ENCODE measurements around the gene GPX3. TPM values are rescaled to one million over a fixed set of nuclear protein-coding genes. Genes with fewer than 3 reads are reported as not detected.

Gene GPX3
- total and polyA plus RNA-seq, 4 experiments from 2014 or later: 1.5 TPM; not detected in 3

DNA sequence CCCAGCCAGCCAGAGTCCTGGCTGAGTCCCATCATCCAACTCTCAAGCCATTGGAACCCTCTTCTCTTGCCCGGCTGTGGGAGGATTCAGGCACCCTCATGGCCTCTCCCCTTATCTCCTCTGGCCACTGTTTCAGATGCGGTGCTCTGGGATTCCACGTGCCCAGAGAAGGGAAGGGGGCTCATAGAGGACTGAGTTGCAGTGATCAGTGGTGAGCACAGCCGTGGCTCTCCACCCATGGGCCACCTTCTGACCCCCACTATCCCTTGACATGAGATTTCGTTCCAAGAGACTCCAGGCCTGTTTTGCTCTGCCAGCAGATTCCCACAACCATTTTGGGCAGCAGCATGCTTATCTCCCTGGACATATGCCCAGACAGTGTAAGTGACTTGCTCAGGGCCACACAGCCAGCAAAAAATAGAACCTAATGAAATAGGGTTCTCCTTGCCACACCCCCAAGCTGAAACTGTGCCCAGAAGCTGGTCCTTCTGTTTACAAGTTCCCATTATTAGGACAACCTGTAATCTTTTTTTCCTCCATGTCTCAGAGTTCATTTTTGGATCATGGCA, 2.7 kb downstream of the GPX3 start:
- Histone ChIP-seq H3K4me1 (ENCODE audit: insufficient read depth, low read length) (peaks cover 22% of the 10 kb centered on the region), H3K4me3 (ENCODE audit: low read length in 2 of 2) (no peak overlapping the region), H3K27ac (ENCODE audit: low read depth, low read length) (no peak overlapping the region), H3K36me3 (ENCODE audit: insufficient read depth, low read length) (no peaks in the 10 kb centered on the region), H3K9me3 (ENCODE audit: control insufficient read depth in 1 of 2, low read length in 2 of 2) (no peaks in the 10 kb centered on the region), H3K27me3 (ENCODE audit: insufficient read depth, low read length) (no peaks in the 10 kb centered on the region)
- intact Hi-C loops (cut with micrococcal nuclease): no loop called here
- no peak for DNase-seq
- Mint-ChIP-seq H3K9me3 (peaks cover 0 to 2% (median 0%) of the 10 kb centered on the region in 8 donors), H3K4me3 (no peak overlapping the region), H3K27ac (peak overlapping the region in 1 of 7 donors; percentile 72), H3K4me1 (peaks cover 13 to 55% (median 31%) of the 10 kb centered on the region in 4 donors), H3K36me3 (peaks cover 15 to 20% of the 10 kb centered on the region in 2 donors), H3K27me3 (no peaks in the 10 kb centered on the region)
- CTCF ChIA-PET (ENCODE audit: partially characterized antibody): no interaction called here
- POLR2A ChIA-PET (ENCODE audit: partially characterized antibody): no interaction called here

- H3K27me3 Mint-ChIP-seq: no peaks in the 10 kb centered on the region
- peaks cover 10 to 50% (median 29%) of the 10 kb centered on the region in 4 donors for H3K4me1 Mint-ChIP-seq
- Histone ChIP-seq H3K36me3 (ENCODE audit: insufficient read depth, low read length) (peaks cover under 1% of the 10 kb centered on the region), H3K4me3 (ENCODE audit: low read length in 2 of 2) (no peak overlapping the region), H3K27ac (ENCODE audit: low read depth, low read length) (no peak overlapping the region), H3K27me3 (ENCODE audit: insufficient read depth, low read length) (no peaks in the 10 kb centered on the region), H3K9me3 (ENCODE audit: control insufficient read depth in 1 of 2, low read length in 2 of 2) (no peaks in the 10 kb centered on the region), H3K4me1 (ENCODE audit: insufficient read depth, low read length) (peaks cover 19% of the 10 kb centered on the region)
- H3K36me3 Mint-ChIP-seq: peaks cover 20 to 25% of the 10 kb centered on the region in 2 donors
- intact Hi-C loops (cut with micrococcal nuclease): no loop called here
- CTCF ChIA-PET (ENCODE audit: partially characterized antibody): no interaction called here
- H3K9me3 Mint-ChIP-seq: peaks cover 0 to 2% (median 0%) of the 10 kb centered on the region in 8 donors
- POLR2A ChIA-PET (ENCODE audit: partially characterized antibody): no interaction called here
- peak overlapping the region in 1 of 7 donors; percentile 6 for H3K27ac Mint-ChIP-seq
- no peak overlapping the region for H3K4me3 Mint-ChIP-seq
- DNase-seq: no peak
Observed at GRCh38 chr5:151023651-151024050, 3.3 kb downstream of the GPX3 start.

DNA sequence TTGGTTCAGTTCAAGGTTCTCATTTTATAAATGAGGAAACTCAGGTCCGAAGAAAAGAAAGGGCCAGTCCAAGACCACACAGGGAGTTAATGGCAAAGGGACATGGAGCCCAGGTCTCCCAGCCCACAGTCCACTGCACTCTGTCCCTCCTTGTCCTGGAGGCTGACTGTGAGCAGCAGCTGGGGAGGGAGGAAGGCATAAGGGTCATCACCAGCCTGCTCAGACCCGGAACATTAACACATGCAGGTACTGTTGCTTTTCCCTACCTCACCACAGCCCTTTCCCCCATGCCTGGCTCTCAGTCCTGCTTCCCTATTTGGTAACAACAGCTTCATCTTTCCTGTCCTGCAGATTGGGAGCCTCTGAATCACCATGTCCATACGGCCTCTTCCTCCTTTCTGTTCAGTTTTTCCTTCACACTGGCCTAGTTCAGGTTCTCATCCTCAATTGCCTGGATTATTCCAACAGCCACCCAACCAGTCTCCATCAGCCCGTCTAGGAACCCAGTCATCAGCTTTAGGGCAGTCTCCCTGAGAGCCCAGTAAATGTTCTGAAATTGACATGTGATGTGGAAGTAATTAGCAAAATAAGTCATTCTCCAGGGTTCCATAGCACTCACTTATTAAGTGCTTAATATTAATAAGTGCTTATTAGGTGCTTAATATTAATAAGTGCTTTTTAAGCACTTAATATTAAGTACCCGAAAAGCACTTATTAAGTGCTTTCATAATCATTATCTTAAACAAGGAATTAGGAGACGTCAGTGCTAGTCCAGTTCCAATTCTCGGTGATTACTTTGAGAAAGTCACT, 4.3 kb downstream of the GPX3 start:
- no peaks in the 10 kb centered on the region for H3K27me3 Mint-ChIP-seq
- peaks cover 10% of the 10 kb centered on the region for H3K36me3 ChIP-seq (ENCODE audit: insufficient read depth, low read length)
- peaks cover 13% of the 10 kb centered on the region for H3K4me1 ChIP-seq (ENCODE audit: insufficient read depth, low read length)
- H3K4me3 Mint-ChIP-seq: no peak overlapping the region
- ChIA-PET CTCF (ENCODE audit: partially characterized antibody) (interaction anchor here (1.2 kb wide), 1 partner anchor 24 kb away, joined by 5 read pairs; no protein-coding TSS in a partner anchor), POLR2A (ENCODE audit: partially characterized antibody) (no interaction called here)
- peaks cover 9 to 40% (median 22%) of the 10 kb centered on the region in 4 donors for H3K4me1 Mint-ChIP-seq
- no peak for DNase-seq
- H3K27ac ChIP-seq (ENCODE audit: low read depth, low read length): no peak overlapping the region
- peaks cover 28 to 35% of the 10 kb centered on the region in 2 donors for H3K36me3 Mint-ChIP-seq
- intact Hi-C loops (cut with micrococcal nuclease): no loop called here
- H3K27me3 ChIP-seq (ENCODE audit: insufficient read depth, low read length): no peaks in the 10 kb centered on the region
- peaks cover 0 to 2% (median 0%) of the 10 kb centered on the region in 8 donors for H3K9me3 Mint-ChIP-seq
- peak overlapping the region in 4 of 7 donors; percentile 5 to 80 (median 32) for H3K27ac Mint-ChIP-seq
- no peaks in the 10 kb centered on the region for H3K9me3 ChIP-seq (ENCODE audit: control insufficient read depth in 1 of 2, low read length in 2 of 2)
- H3K4me3 ChIP-seq (ENCODE audit: low read length in 2 of 2): no peak overlapping the region

DNA sequence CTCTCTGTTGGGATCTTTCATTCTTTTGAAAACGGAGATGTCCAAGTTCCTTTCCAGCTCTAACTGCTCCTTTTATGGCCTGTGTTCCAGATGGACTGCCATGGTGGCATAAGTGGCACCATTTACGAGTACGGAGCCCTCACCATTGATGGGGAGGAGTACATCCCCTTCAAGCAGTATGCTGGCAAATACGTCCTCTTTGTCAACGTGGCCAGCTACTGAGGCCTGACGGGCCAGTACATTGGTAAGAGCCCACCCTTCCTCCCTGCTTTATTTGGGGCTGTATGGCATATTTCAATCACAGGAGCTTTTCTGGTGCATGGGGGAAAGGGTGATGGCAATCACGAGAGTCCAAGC, 4.8 kb downstream of the GPX3 start:
- intact Hi-C loops (cut with micrococcal nuclease): no loop called here
- no peak overlapping the region for H3K4me3 ChIP-seq (ENCODE audit: low read length in 2 of 2)
- peaks cover 28 to 40% of the 10 kb centered on the region in 2 donors for H3K36me3 Mint-ChIP-seq
- H3K27me3 Mint-ChIP-seq: no peaks in the 10 kb centered on the region
- H3K9me3 ChIP-seq (ENCODE audit: control insufficient read depth in 1 of 2, low read length in 2 of 2): no peaks in the 10 kb centered on the region
- H3K4me1 ChIP-seq (ENCODE audit: insufficient read depth, low read length): peaks cover 13% of the 10 kb centered on the region
- no peak overlapping the region for H3K27ac ChIP-seq (ENCODE audit: low read depth, low read length)
- ChIA-PET POLR2A (ENCODE audit: partially characterized antibody) (no interaction called here), CTCF (ENCODE audit: partially characterized antibody) (interaction anchor here (1.0 to 1.2 kb wide), 2 partner anchors 23 to 90 kb away, joined by 3 to 5 read pairs; no protein-coding TSS in a partner anchor)
- no peak overlapping the region for H3K4me3 Mint-ChIP-seq
- peaks cover 7 to 35% (median 19%) of the 10 kb centered on the region in 4 donors for H3K4me1 Mint-ChIP-seq
- peaks cover 0 to 2% (median 0%) of the 10 kb centered on the region in 8 donors for H3K9me3 Mint-ChIP-seq
- H3K36me3 ChIP-seq (ENCODE audit: insufficient read depth, low read length): peaks cover 16% of the 10 kb centered on the region
- H3K27me3 ChIP-seq (ENCODE audit: insufficient read depth, low read length): no peaks in the 10 kb centered on the region
- no peak for DNase-seq
- H3K27ac Mint-ChIP-seq: peak overlapping the region in 1 of 7 donors; percentile 32

DNA sequence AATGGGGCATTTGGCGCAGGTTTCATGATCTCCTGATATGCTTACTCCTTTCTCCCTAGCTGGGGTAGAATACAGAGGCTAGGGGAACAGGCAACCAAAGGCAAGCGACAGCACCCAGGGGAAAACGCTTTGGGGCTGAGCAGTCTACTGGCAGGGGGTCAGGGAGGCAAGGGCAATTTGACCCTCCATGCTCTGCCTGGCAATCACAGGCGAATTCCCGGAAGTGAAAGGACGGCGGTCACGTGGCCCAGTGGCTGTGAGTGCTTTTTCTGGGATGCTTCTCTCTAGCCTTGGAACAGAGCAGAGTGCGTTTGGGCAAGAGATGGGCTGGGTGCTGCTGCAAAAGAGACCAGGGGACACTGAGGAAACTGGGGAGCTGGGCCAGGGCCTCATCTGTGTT, 5.7 kb downstream of the GPX3 start:
- intact Hi-C loops (cut with micrococcal nuclease): no loop called here
- Mint-ChIP-seq H3K9me3 (peaks cover 0 to 2% (median 0%) of the 10 kb centered on the region in 8 donors), H3K4me1 (peaks cover 3 to 30% (median 14%) of the 10 kb centered on the region in 4 donors), H3K36me3 (peaks cover 35 to 49% of the 10 kb centered on the region in 2 donors), H3K27me3 (no peaks in the 10 kb centered on the region), H3K27ac (peak overlapping the region in 2 of 7 donors; percentile 32 to 42), H3K4me3 (no peak overlapping the region)
- POLR2A ChIA-PET (ENCODE audit: partially characterized antibody): no interaction called here
- CTCF ChIA-PET (ENCODE audit: partially characterized antibody): interaction anchor here (1.0 kb wide), 1 partner anchor 89 kb away, joined by 3 read pairs; no protein-coding TSS in a partner anchor
- peaks cover 9% of the 10 kb centered on the region for H3K4me1 ChIP-seq (ENCODE audit: insufficient read depth, low read length)
- H3K36me3 ChIP-seq (ENCODE audit: insufficient read depth, low read length): peaks cover 24% of the 10 kb centered on the region
- DNase-seq: no peak
- H3K27ac ChIP-seq (ENCODE audit: low read depth, low read length): no peak overlapping the region
- H3K4me3 ChIP-seq (ENCODE audit: low read length in 2 of 2): no peak overlapping the region
- no peaks in the 10 kb centered on the region for H3K9me3 ChIP-seq (ENCODE audit: control insufficient read depth in 1 of 2, low read length in 2 of 2)
- no peaks in the 10 kb centered on the region for H3K27me3 ChIP-seq (ENCODE audit: insufficient read depth, low read length)

DNA sequence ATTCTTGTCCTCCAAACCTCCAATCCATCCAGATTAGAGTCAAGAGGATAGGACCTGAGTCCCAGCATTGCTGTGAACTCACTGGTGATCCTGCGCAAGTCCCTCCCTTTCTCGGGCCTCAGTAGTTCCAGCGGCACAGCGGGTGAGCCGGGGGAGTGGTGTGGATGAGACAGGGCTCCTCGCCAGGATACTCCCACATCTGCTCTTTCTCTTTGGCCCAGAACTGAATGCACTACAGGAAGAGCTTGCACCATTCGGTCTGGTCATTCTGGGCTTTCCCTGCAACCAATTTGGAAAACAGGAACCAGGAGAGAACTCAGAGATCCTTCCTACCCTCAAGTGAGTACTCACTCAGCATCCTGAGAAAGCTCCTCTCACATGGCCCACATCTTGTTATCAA, 6.3 kb downstream of the GPX3 start:
- no peaks in the 10 kb centered on the region for H3K27me3 Mint-ChIP-seq
- ChIA-PET POLR2A (ENCODE audit: partially characterized antibody) (no interaction called here), CTCF (ENCODE audit: partially characterized antibody) (no interaction called here)
- Histone ChIP-seq H3K27me3 (ENCODE audit: insufficient read depth, low read length) (no peaks in the 10 kb centered on the region), H3K36me3 (ENCODE audit: insufficient read depth, low read length) (peaks cover 30% of the 10 kb centered on the region), H3K4me1 (ENCODE audit: insufficient read depth, low read length) (peaks cover 6% of the 10 kb centered on the region), H3K9me3 (ENCODE audit: control insufficient read depth in 1 of 2, low read length in 2 of 2) (no peaks in the 10 kb centered on the region), H3K27ac (ENCODE audit: low read depth, low read length) (no peak overlapping the region), H3K4me3 (ENCODE audit: low read length in 2 of 2) (no peak overlapping the region)
- intact Hi-C loops (cut with micrococcal nuclease): no loop called here
- H3K36me3 Mint-ChIP-seq: peaks cover 41 to 55% of the 10 kb centered on the region in 2 donors
- DNase-seq: no peak
- peaks cover 0 to 2% (median 0%) of the 10 kb centered on the region in 8 donors for H3K9me3 Mint-ChIP-seq
- no peak overlapping the region for H3K4me3 Mint-ChIP-seq
- peak overlapping the region in 1 of 7 donors; percentile 32 for H3K27ac Mint-ChIP-seq
- peaks cover 3 to 25% (median 13%) of the 10 kb centered on the region in 4 donors for H3K4me1 Mint-ChIP-seq

DNA sequence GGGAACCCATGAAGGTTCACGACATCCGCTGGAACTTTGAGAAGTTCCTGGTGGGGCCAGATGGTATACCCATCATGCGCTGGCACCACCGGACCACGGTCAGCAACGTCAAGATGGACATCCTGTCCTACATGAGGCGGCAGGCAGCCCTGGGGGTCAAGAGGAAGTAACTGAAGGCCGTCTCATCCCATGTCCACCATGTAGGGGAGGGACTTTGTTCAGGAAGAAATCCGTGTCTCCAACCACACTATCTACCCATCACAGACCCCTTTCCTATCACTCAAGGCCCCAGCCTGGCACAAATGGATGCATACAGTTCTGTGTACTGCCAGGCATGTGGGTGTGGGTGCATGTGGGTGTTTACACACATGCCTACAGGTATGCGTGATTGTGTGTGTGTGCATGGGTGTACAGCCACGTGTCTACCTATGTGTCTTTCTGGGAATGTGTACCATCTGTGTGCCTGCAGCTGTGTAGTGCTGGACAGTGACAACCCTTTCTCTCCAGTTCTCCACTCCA, 7.6 kb downstream of the GPX3 start:
- H3K4me3 ChIP-seq (ENCODE audit: low read length in 2 of 2): no peak overlapping the region
- intact Hi-C loops (cut with micrococcal nuclease): no loop called here
- no peaks in the 10 kb centered on the region for H3K27me3 ChIP-seq (ENCODE audit: insufficient read depth, low read length)
- Mint-ChIP-seq H3K36me3 (peaks cover 54 to 67% of the 10 kb centered on the region in 2 donors), H3K27me3 (no peaks in the 10 kb centered on the region), H3K4me1 (peaks cover 3 to 15% (median 9%) of the 10 kb centered on the region in 4 donors), H3K4me3 (no peak overlapping the region), H3K27ac (peak overlapping the region in 3 of 7 donors; percentile 29 to 73 (median 68)), H3K9me3 (peaks cover 0 to 3% (median 0%) of the 10 kb centered on the region in 8 donors)
- peaks cover 41% of the 10 kb centered on the region for H3K36me3 ChIP-seq (ENCODE audit: insufficient read depth, low read length)
- H3K9me3 ChIP-seq (ENCODE audit: control insufficient read depth in 1 of 2, low read length in 2 of 2): no peaks in the 10 kb centered on the region
- H3K27ac ChIP-seq (ENCODE audit: low read depth, low read length): no peak overlapping the region
- ChIA-PET POLR2A (ENCODE audit: partially characterized antibody) (no interaction called here), CTCF (ENCODE audit: partially characterized antibody) (no interaction called here)
- DNase-seq: no peak
- peaks cover 6% of the 10 kb centered on the region for H3K4me1 ChIP-seq (ENCODE audit: insufficient read depth, low read length)
